T-helper 2 cell treated with Interferon-gamma antibody and Interleukin-4, amounts not matched to agents 5 μg/mL and 100 μg/mL, for 36 hours (primary cell): Measurements from ENCODE around the gene B3GNT3.
"Not testable (repeated sequence)": the region's sequence is repeated elsewhere in the genome, so short reads cannot be mapped to it uniquely, and the experiment has no call there.

Experiments used
- DNase-seq: peaks from one replicate; pipeline ENCODE4 v3.0.0; 2021; ENCODE audit warnings: low spot score
- H3K27ac Mint-ChIP-seq: one replicate; pipeline ENCODE4 v1.8.0; 2021; ENCODE audit warnings: mild to moderate bottlenecking, mixed read lengths
- H3K27me3 Mint-ChIP-seq: one replicate; pipeline ENCODE4 v1.8.0; 2021; ENCODE audit warnings: low read depth, mixed read lengths
- H3K36me3 Mint-ChIP-seq: one replicate; pipeline ENCODE4 v1.8.0; 2021; ENCODE audit warnings: low read depth, mixed read lengths
- H3K4me1 Mint-ChIP-seq: one replicate; pipeline ENCODE4 v1.8.0; 2021; ENCODE audit warnings: low read depth, mixed read lengths
- H3K4me3 Mint-ChIP-seq: one replicate; pipeline ENCODE4 v1.8.0; 2022; ENCODE audit warnings: mild to moderate bottlenecking, moderate library complexity, mixed read lengths
- H3K9me3 Mint-ChIP-seq: one replicate; pipeline ENCODE4 v1.8.0; 2021; ENCODE audit warnings: mixed read lengths

Gene B3GNT3

GRCh38 chr19:17757125-17757524, 37.8 kb upstream of the B3GNT3 start:
- H3K4me3 Mint-ChIP-seq: no peak overlapping the region
- no peaks in the 10 kb centered on the region for H3K9me3 Mint-ChIP-seq
- DNase-seq: no peak
- peaks cover 25% of the 10 kb centered on the region for H3K4me1 Mint-ChIP-seq
- peaks cover 56% of the 10 kb centered on the region for H3K36me3 Mint-ChIP-seq
- no peaks in the 10 kb centered on the region for H3K27me3 Mint-ChIP-seq
- no peak overlapping the region for H3K27ac Mint-ChIP-seq

- Mint-ChIP-seq H3K9me3 (no peaks in the 10 kb centered on the region), H3K4me1 (peaks cover 23% of the 10 kb centered on the region), H3K27me3 (no peaks in the 10 kb centered on the region), H3K4me3 (no peak overlapping the region), H3K27ac (peak overlapping the region; percentile 48), H3K36me3 (peaks cover 64% of the 10 kb centered on the region)
- no peak for DNase-seq
These were observed 36.4 kb upstream of the B3GNT3 start for GRCh38 chr19:17758515-17758914.

GRCh38 chr19:17761148-17761547, 33.8 kb upstream of the B3GNT3 start:
- no peaks in the 10 kb centered on the region for H3K27me3 Mint-ChIP-seq
- no peaks in the 10 kb centered on the region for H3K9me3 Mint-ChIP-seq
- H3K36me3 Mint-ChIP-seq: peaks cover 61% of the 10 kb centered on the region
- H3K4me1 Mint-ChIP-seq: peaks cover 11% of the 10 kb centered on the region
- no peak overlapping the region for H3K27ac Mint-ChIP-seq
- no peak overlapping the region for H3K4me3 Mint-ChIP-seq
- no peak for DNase-seq

GRCh38 chr19:17762505-17763229, 32.3 kb upstream of the B3GNT3 start:
- peaks cover 10% of the 10 kb centered on the region for H3K4me1 Mint-ChIP-seq
- H3K4me3 Mint-ChIP-seq: no peak overlapping the region
- DNase-seq: no peak
- no peak overlapping the region for H3K27ac Mint-ChIP-seq
- no peaks in the 10 kb centered on the region for H3K27me3 Mint-ChIP-seq
- H3K9me3 Mint-ChIP-seq: no peaks in the 10 kb centered on the region
- peaks cover 56% of the 10 kb centered on the region for H3K36me3 Mint-ChIP-seq

- peaks cover 53% of the 10 kb centered on the region for H3K36me3 Mint-ChIP-seq
- no peak overlapping the region for H3K4me3 Mint-ChIP-seq
- no peak overlapping the region for H3K27ac Mint-ChIP-seq
- H3K4me1 Mint-ChIP-seq: peaks cover 7% of the 10 kb centered on the region
- DNase-seq: no peak
- H3K27me3 Mint-ChIP-seq: no peaks in the 10 kb centered on the region
- H3K9me3 Mint-ChIP-seq: no peaks in the 10 kb centered on the region
These were observed 30.6 kb upstream of the B3GNT3 start for GRCh38 chr19:17764348-17764747.

GRCh38 chr19:17765069-17765618, 29.8 kb upstream of the B3GNT3 start:
- Mint-ChIP-seq H3K27me3 (no peaks in the 10 kb centered on the region), H3K4me3 (no peak overlapping the region), H3K36me3 (peaks cover 53% of the 10 kb centered on the region), H3K27ac (peak overlapping the region; percentile 61), H3K9me3 (no peaks in the 10 kb centered on the region), H3K4me1 (peaks cover 5% of the 10 kb centered on the region)
- no peak for DNase-seq

GRCh38 chr19:17766543-17767131, 28.3 kb upstream of the B3GNT3 start:
- H3K36me3 Mint-ChIP-seq: peaks cover 50% of the 10 kb centered on the region
- no peak for DNase-seq
- H3K9me3 Mint-ChIP-seq: no peaks in the 10 kb centered on the region
- H3K27ac Mint-ChIP-seq: peak overlapping the region; percentile 26
- H3K4me3 Mint-ChIP-seq: no peak overlapping the region
- no peaks in the 10 kb centered on the region for H3K27me3 Mint-ChIP-seq
- peaks cover 5% of the 10 kb centered on the region for H3K4me1 Mint-ChIP-seq

- peaks cover 53% of the 10 kb centered on the region for H3K36me3 Mint-ChIP-seq
- no peaks in the 10 kb centered on the region for H3K27me3 Mint-ChIP-seq
- no peak overlapping the region for H3K27ac Mint-ChIP-seq
- H3K4me1 Mint-ChIP-seq: peaks cover 3% of the 10 kb centered on the region
- no peaks in the 10 kb centered on the region for H3K9me3 Mint-ChIP-seq
- DNase-seq: no peak
- H3K4me3 Mint-ChIP-seq: no peak overlapping the region
These were observed 27.4 kb upstream of the B3GNT3 start for GRCh38 chr19:17767559-17767958.

- Mint-ChIP-seq H3K9me3 (no peaks in the 10 kb centered on the region), H3K4me3 (no peak overlapping the region), H3K27ac (no peak overlapping the region), H3K4me1 (peaks cover 3% of the 10 kb centered on the region), H3K36me3 (peaks cover 50% of the 10 kb centered on the region), H3K27me3 (no peaks in the 10 kb centered on the region)
- DNase-seq: no peak
These were observed 24.3 kb upstream of the B3GNT3 start for GRCh38 chr19:17770613-17771012.

GRCh38 chr19:17772172-17772571, 22.8 kb upstream of the B3GNT3 start:
- H3K4me1 Mint-ChIP-seq: peaks cover 5% of the 10 kb centered on the region
- no peaks in the 10 kb centered on the region for H3K27me3 Mint-ChIP-seq
- H3K4me3 Mint-ChIP-seq: no peak overlapping the region
- no peaks in the 10 kb centered on the region for H3K9me3 Mint-ChIP-seq
- no peak for DNase-seq
- peaks cover 46% of the 10 kb centered on the region for H3K36me3 Mint-ChIP-seq
- no peak overlapping the region for H3K27ac Mint-ChIP-seq

GRCh38 chr19:17775245-17775927, 19.6 kb upstream of the B3GNT3 start:
- Mint-ChIP-seq H3K27me3 (no peaks in the 10 kb centered on the region), H3K36me3 (peaks cover 44% of the 10 kb centered on the region), H3K27ac (no peak overlapping the region), H3K4me1 (peaks cover 8% of the 10 kb centered on the region), H3K4me3 (no peak overlapping the region), H3K9me3 (no peaks in the 10 kb centered on the region)
- no peak for DNase-seq

- peaks cover 39% of the 10 kb centered on the region for H3K36me3 Mint-ChIP-seq
- no peak overlapping the region for H3K4me3 Mint-ChIP-seq
- H3K27ac Mint-ChIP-seq: no peak overlapping the region
- H3K9me3 Mint-ChIP-seq: no peaks in the 10 kb centered on the region
- H3K27me3 Mint-ChIP-seq: no peaks in the 10 kb centered on the region
- peaks cover 8% of the 10 kb centered on the region for H3K4me1 Mint-ChIP-seq
- DNase-seq: no peak
These were observed 18.7 kb upstream of the B3GNT3 start for GRCh38 chr19:17775991-17776803.

GRCh38 chr19:17777840-17778239, 17.1 kb upstream of the B3GNT3 start:
- H3K27ac Mint-ChIP-seq: not testable (repeated sequence)

More at GRCh38 chr19:17777840-17778239, 17.1 kb upstream of the B3GNT3 start:
- DNase-seq, H3K4me3 Mint-ChIP-seq, H3K4me1 Mint-ChIP-seq, H3K27me3 Mint-ChIP-seq, H3K9me3 Mint-ChIP-seq: not testable (repeated sequence)
- peaks cover 36% of the 10 kb centered on the region for H3K36me3 Mint-ChIP-seq
